K562 (cell line): ENCODE results near the gene NDUFS8. TPM values are rescaled to one million over a fixed set of nuclear protein-coding genes. Genes with fewer than 3 reads are reported as not detected.

Experiments used
- ARNT ChIP-seq, 2 experiments: fragments of 450-650 bp; IDR thresholded peaks; 2 replicates each; pipeline ENCODE4 v1.6.1; 2016; ENCODE audit warnings: mild to moderate bottlenecking in 1 of 2
- BHLHE40 ChIP-seq: IDR thresholded peaks from 2 replicates; pipeline ENCODE4 v1.6.1; 2011; ENCODE audit warnings: low read length, improper control_type of control experiment
- E2F6 ChIP-seq, 2 experiments: IDR thresholded peaks; 2 replicates each; pipeline ENCODE4 v1.6.1; 2011; ENCODE audit warnings: borderline replicate concordance in 1 of 2, control low read depth in 1 of 2, low read depth in 1 of 2, low read length in 1 of 2, mild to moderate bottlenecking in 1 of 2, mixed read lengths in 1 of 2, moderate library complexity in 1 of 2; ENCODE audit not compliant: insufficient read depth in 1 of 2, insufficient read length in 1 of 2, poor library complexity in 1 of 2, severe bottlenecking in 1 of 2; ENCODE audit errors: extremely low read depth in 1 of 2
- ELF4 ChIP-seq: fragments of 450-650 bp; formaldehyde crosslinking; IDR thresholded peaks from 2 replicates; pipeline ENCODE4 v1.4.0; 2022; ENCODE audit warnings: missing genetic modification characterization
- EWSR1 ChIP-seq: fragments of 450-650 bp; IDR thresholded peaks from 2 replicates; pipeline ENCODE4 v1.6.1; 2018; ENCODE audit warnings: borderline replicate concordance, mild to moderate bottlenecking, low read depth, moderate library complexity; ENCODE audit not compliant: partially characterized antibody
- HLTF ChIP-seq: fragments of 450-650 bp; IDR thresholded peaks from 2 replicates; pipeline ENCODE4 v1.6.1; 2016
- HNRNPLL ChIP-seq: fragments of 200-400 bp; formaldehyde crosslinking; IDR thresholded peaks from 2 replicates; pipeline ENCODE4 v1.6.1; 2017; ENCODE audit warnings: low read length, low read depth, mild to moderate bottlenecking; ENCODE audit not compliant: poor library complexity, severe bottlenecking
- JUNB ChIP-seq: fragments of 450-650 bp; formaldehyde crosslinking; conservative IDR thresholded peaks from 2 replicates; pipeline ENCODE4 v1.4.0; 2020; ENCODE audit warnings: mild to moderate bottlenecking
- MCM7 ChIP-seq, 2 experiments: fragments of 450-650 bp; IDR thresholded peaks; 2 replicates each; pipeline ENCODE4 v1.6.1; 2016 to 2018
- MEIS2 ChIP-seq: fragments of 450-650 bp; IDR thresholded peaks from 2 replicates; pipeline ENCODE4 v1.6.1; 2014; ENCODE audit warnings: mild to moderate bottlenecking; ENCODE audit not compliant: partially characterized antibody
- MITF ChIP-seq: IDR thresholded peaks from 2 replicates; pipeline ENCODE4 v1.6.1; 2014; ENCODE audit warnings: antibody characterized with exemption
- MYBL2 ChIP-seq, 2 experiments: fragments of 450-650 bp in 1 of 2; sonication (generic) in 1 of 2; formaldehyde crosslinking in 1 of 2; IDR thresholded peaks; 2 replicates each; pipeline versions ENCODE4 v1.6.1 to v1.8.1; 2017 to 2022; ENCODE audit warnings: borderline replicate concordance in 1 of 2, inconsistent platforms in 1 of 2, low read depth in 1 of 2, mild to moderate bottlenecking in 1 of 2, missing genetic modification reagents in 1 of 2, moderate library complexity in 1 of 2
- NKRF ChIP-seq: fragments of 450-650 bp; IDR thresholded peaks from 2 replicates; pipeline ENCODE4 v1.6.1; 2016; ENCODE audit warnings: borderline replicate concordance
- NR4A1 ChIP-seq, 2 experiments: fragments of 250-450 bp in 1 of 2; fragments of 450-650 bp in 1 of 2; sonication (Bioruptor Pico) in 1 of 2; IDR thresholded peaks; 2 replicates each; pipeline versions ENCODE4 v1.4.0 to v1.6.1; 2016 to 2020; ENCODE audit warnings: mild to moderate bottlenecking in 2 of 2, missing compliant biosample characterization in 1 of 2, missing genetic modification characterization in 1 of 2, moderate library complexity in 1 of 2
- SMARCA5 ChIP-seq: fragments of 450-650 bp; IDR thresholded peaks from 2 replicates; pipeline ENCODE4 v1.6.1; 2016
- SREBF2 ChIP-seq: sonication (generic); formaldehyde crosslinking; IDR thresholded peaks from 2 replicates; pipeline ENCODE4 v1.4.0; 2020; ENCODE audit warnings: mild to moderate bottlenecking, missing genetic modification reagents
- TAF1 ChIP-seq: IDR thresholded peaks from 2 replicates; pipeline ENCODE4 v1.6.1; 2011; ENCODE audit warnings: mild to moderate bottlenecking, low read length, moderate library complexity; ENCODE audit not compliant: insufficient read depth, control insufficient read depth, severe bottlenecking; ENCODE audit errors: extremely low read depth
- ZNF253 ChIP-seq: fragments of 250-450 bp; sonication (Bioruptor Pico); conservative IDR thresholded peaks from 2 replicates; pipeline ENCODE4 v1.6.1; 2021; ENCODE audit warnings: mild to moderate bottlenecking
- ZNF589 ChIP-seq: fragments of 200-800 bp; sonication (Bioruptor generic); IDR thresholded peaks from 2 replicates; pipeline ENCODE4 v1.6.1; 2016; ENCODE audit warnings: low read depth, missing genetic modification characterization, missing compliant biosample characterization
- polyA plus RNA-seq, 8 experiments: library from polyadenylated mRNA; depleted of rRNA in 4 of 8; stranded (reverse) in 5 of 8; unstranded in 3 of 8; fragments of >200 nt; fragmentation: Nextera tagmentation in 2 of 8; fragmentation: Illumina TruSeq in 1 of 8; extraction: Ambion mirVana in 2 of 8; extraction: Trizol in 1 of 8; gene quantifications; 2 replicates each; pipeline versions ENCODE4 v1.2.1 to v1.2.3, GENCODE V29; 2011 to 2014; ENCODE audit warnings: inconsistent platforms in 1 of 8, missing spikeins in 1 of 8
- total RNA-seq, 7 experiments: library from RNA; depleted of rRNA in 6 of 7; stranded (reverse); fragments of >200 nt in 6 of 7; fragmentation: Illumina TruSeq in 2 of 7; extraction: Trizol in 2 of 7; gene quantifications; 2 replicates each; pipeline versions ENCODE4 v1.2.1 to v1.2.3, GENCODE V29; 2011 to 2021; ENCODE audit warnings: low replicate concordance in 1 of 7
- TF ChIP-seq, protein P1 (sequence below): fragments of 250-450 bp; sonication (Bioruptor Pico); IDR thresholded peaks from 2 replicates; pipeline ENCODE4 v1.8.0; 2022; ENCODE audit warnings: moderate library complexity, mild to moderate bottlenecking, inconsistent platforms

The NDUFS8 gene
- total and polyA plus RNA-seq, 9 of the 15 experiments (the other 6 are each of a cell fraction or from before 2014, with no cell fraction given): 36.5 to 351 (median 101) TPM

GRCh38 chr11:68010090-68011041, 20.1 kb upstream of the NDUFS8 start, which contains the start of gene ALDH3B1 (continued):
- TF ChIP-seq TAF1 (peak; percentile 19), E2F6 (IDR thresholded peaks at IDR 0.05; ENCODE audit: borderline replicate concordance in 1 of 2, extremely low read depth in 1 of 2, insufficient read depth in 1 of 2, insufficient read length in 1 of 2, low read depth in 1 of 2, low read length in 1 of 2, poor library complexity in 1 of 2, severe bottlenecking in 1 of 2) (peak; percentile 83 to 94), NKRF (no peak), SREBF2 (CRISPR knock-in tag) (no peak), MITF (peak; percentile 50; the same call in 1 of the 2 replicates), ZNF253 (CRISPR knock-in tag) (no peak), EWSR1 (no peak), ARNT (IDR thresholded peaks at IDR 0.05) (no peak), BHLHE40 (peak; percentile 78), ELF4 (no peak), MYBL2 (IDR thresholded peaks at IDR 0.05; ENCODE audit: low read depth) (no peak), MYBL2 (CRISPR knock-in tag; IDR thresholded peaks at IDR 0.05; ENCODE audit: borderline replicate concordance) (no peak), MEIS2 (no peak), HNRNPLL (no peak), SMARCA5 (no peak), MCM7 (IDR thresholded peaks at IDR 0.05) (no peak), ZNF589 (CRISPR knock-in tag) (peak; percentile 70), HLTF (no peak), JUNB (CRISPR knock-in tag) (no peak), NR4A1 (CRISPR knock-in tag; IDR thresholded peaks at IDR 0.05) (no peak), NR4A1 (tag; IDR thresholded peaks at IDR 0.05) (no peak)
- TF ChIP-seq, protein P1, sequence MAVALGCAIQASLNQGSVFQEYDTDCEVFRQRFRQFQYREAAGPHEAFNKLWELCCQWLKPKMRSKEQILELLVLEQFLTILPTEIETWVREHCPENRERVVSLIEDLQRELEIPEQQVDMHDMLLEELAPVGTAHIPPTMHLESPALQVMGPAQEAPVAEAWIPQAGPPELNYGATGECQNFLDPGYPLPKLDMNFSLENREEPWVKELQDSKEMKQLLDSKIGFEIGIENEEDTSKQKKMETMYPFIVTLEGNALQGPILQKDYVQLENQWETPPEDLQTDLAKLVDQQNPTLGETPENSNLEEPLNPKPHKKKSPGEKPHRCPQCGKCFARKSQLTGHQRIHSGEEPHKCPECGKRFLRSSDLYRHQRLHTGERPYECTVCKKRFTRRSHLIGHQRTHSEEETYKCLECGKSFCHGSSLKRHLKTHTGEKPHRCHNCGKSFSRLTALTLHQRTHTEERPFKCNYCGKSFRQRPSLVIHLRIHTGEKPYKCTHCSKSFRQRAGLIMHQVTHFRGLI (CRISPR knock-in tag): no peak
